SK-N-SH (cell line): ENCODE measurements around the gene SPATA21.
"Not testable (repeated sequence)": the region's sequence is repeated elsewhere in the genome, so short reads cannot be mapped to it uniquely, and the experiment has no call there.

Experiments used
- ELF1 ChIP-seq: IDR thresholded peaks from 2 replicates; pipeline ENCODE4 v1.4.0; 2012
- EP300 ChIP-seq, 2 experiments: IDR thresholded peaks; 2 replicates each; pipeline versions ENCODE4 v1.4.0 to v1.6.1; 2012; ENCODE audit warnings: borderline replicate concordance in 1 of 2, low read depth in 1 of 2, low read length in 1 of 2
- TAF1 ChIP-seq: IDR thresholded peaks from 2 replicates; pipeline ENCODE4 v1.6.1; 2012; ENCODE audit warnings: low read depth, mild to moderate bottlenecking, low read length, moderate library complexity, borderline replicate concordance
- TCF12 ChIP-seq: IDR thresholded peaks from 2 replicates; pipeline ENCODE4 v1.4.0; 2012
- YY1 ChIP-seq: IDR thresholded peaks from 2 replicates; pipeline ENCODE4 v1.4.0; 2012; ENCODE audit warnings: low read depth, mild to moderate bottlenecking
- TF ChIP-seq, protein P1 (sequence below): fragments of 200-600 bp; sonication (generic); IDR thresholded peaks from 2 replicates; pipeline ENCODE4 v1.6.1; 2017; ENCODE audit warnings: antibody characterized with exemption, mild to moderate bottlenecking, moderate library complexity

GRCh38 chr1:16486316-16486715 lies 49.1 kb upstream of the SPATA21 start:
- not testable (repeated sequence) for TF ChIP-seq ELF1; TCF12; YY1; EP300 (IDR thresholded peaks at IDR 0.05; ENCODE audit: borderline replicate concordance in 1 of 2, low read depth in 1 of 2, low read length in 1 of 2); TAF1
- TF ChIP-seq, protein P1, sequence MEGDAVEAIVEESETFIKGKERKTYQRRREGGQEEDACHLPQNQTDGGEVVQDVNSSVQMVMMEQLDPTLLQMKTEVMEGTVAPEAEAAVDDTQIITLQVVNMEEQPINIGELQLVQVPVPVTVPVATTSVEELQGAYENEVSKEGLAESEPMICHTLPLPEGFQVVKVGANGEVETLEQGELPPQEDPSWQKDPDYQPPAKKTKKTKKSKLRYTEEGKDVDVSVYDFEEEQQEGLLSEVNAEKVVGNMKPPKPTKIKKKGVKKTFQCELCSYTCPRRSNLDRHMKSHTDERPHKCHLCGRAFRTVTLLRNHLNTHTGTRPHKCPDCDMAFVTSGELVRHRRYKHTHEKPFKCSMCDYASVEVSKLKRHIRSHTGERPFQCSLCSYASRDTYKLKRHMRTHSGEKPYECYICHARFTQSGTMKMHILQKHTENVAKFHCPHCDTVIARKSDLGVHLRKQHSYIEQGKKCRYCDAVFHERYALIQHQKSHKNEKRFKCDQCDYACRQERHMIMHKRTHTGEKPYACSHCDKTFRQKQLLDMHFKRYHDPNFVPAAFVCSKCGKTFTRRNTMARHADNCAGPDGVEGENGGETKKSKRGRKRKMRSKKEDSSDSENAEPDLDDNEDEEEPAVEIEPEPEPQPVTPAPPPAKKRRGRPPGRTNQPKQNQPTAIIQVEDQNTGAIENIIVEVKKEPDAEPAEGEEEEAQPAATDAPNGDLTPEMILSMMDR = not testable (repeated sequence)
